CD4-positive, alpha-beta T cell (primary cell): Measurements from ENCODE around the gene PPP1R9B. TPM values are rescaled to one million over a fixed set of nuclear protein-coding genes. Genes with fewer than 3 reads are reported as not detected.

Source experiments
- ATAC-seq: fragments of 200-7000 bp; cut with Tn5 transposase; one replicate; pipeline ENCODE4 v1.10.0; 2022; ENCODE audit warnings: mild to moderate bottlenecking; ENCODE audit not compliant: poor library complexity
- CTCF ChIA-PET: fragments of 350-600 bp; sonication (Branson Sonifier 250); formaldehyde crosslinking; loops from one replicate; lab custom pipeline; 2021; ENCODE audit warnings: antibody characterized with exemption, inconsistent platforms; lab: Charles Lee
- POLR2A ChIA-PET: fragments of 350-600 bp; sonication (Branson Sonifier 250); formaldehyde crosslinking; loops from one replicate; lab custom pipeline; 2021; ENCODE audit warnings: antibody characterized with exemption, inconsistent platforms; lab: Charles Lee
- DNase-seq, 14 experiments: peaks; one replicate each; pipeline ENCODE4 v3.0.0-alpha.2; 2013 to 2020; ENCODE audit warnings: mixed read lengths in 2 of 14
- H3K27ac ChIP-seq, 2 donors: one replicate each; pipeline versions ENCODE4 v1.5.1 to v1.7.0; 2013; ENCODE audit warnings: low read length in 2 of 2, low read depth in 1 of 2, mild to moderate bottlenecking in 1 of 2
- H3K27me3 ChIP-seq, 2 experiments: 1 replicate in 1 of 2; 2 replicates in 1 of 2; pipeline versions ENCODE4 v1.6.1 to v1.7.0; 2013; ENCODE audit warnings: low read length in 2 of 2, control low read depth in 1 of 2, mild to moderate bottlenecking in 1 of 2, moderate library complexity in 1 of 2; ENCODE audit not compliant: insufficient read depth in 2 of 2, control insufficient read depth in 1 of 2
- H3K36me3 ChIP-seq: one replicate; pipeline ENCODE4 v1.6.1; 2013; ENCODE audit warnings: low read length, control low read depth; ENCODE audit not compliant: insufficient read depth
- H3K4me1 ChIP-seq: one replicate; pipeline ENCODE4 v1.6.1; 2013; ENCODE audit warnings: low read length, control low read depth; ENCODE audit not compliant: insufficient read depth
- H3K4me3 ChIP-seq: one replicate; pipeline ENCODE4 v1.5.1; 2013; ENCODE audit warnings: mild to moderate bottlenecking, low read length, moderate library complexity
- H3K9me3 ChIP-seq, 2 experiments: 1 replicate in 1 of 2; 2 replicates in 1 of 2; pipeline versions ENCODE4 v1.6.1 to v1.7.0; 2013; ENCODE audit warnings: low read length in 2 of 2, mild to moderate bottlenecking in 2 of 2, control low read depth in 1 of 2, moderate library complexity in 1 of 2; ENCODE audit not compliant: control insufficient read depth in 1 of 2, insufficient read depth in 1 of 2
- H3K27ac Mint-ChIP-seq: one replicate; pipeline ENCODE4 v1.8.0; 2020; ENCODE audit warnings: mixed read lengths
- H3K27me3 Mint-ChIP-seq: one replicate; pipeline ENCODE4 v1.8.0; 2021; ENCODE audit warnings: mixed read lengths
- H3K36me3 Mint-ChIP-seq: one replicate; pipeline ENCODE4 v1.8.0; 2021; ENCODE audit warnings: low read depth, mixed read lengths
- H3K4me1 Mint-ChIP-seq: one replicate; pipeline ENCODE4 v1.8.0; 2021; ENCODE audit warnings: low read depth, mixed read lengths
- H3K4me3 Mint-ChIP-seq: one replicate; pipeline ENCODE4 v1.8.0; 2020; ENCODE audit warnings: mild to moderate bottlenecking, mixed read lengths
- H3K9me3 Mint-ChIP-seq: one replicate; pipeline ENCODE4 v1.8.0; 2020; ENCODE audit warnings: mixed read lengths
- intact Hi-C, 2 experiments: fragments of 100-400 bp; cut with DNase I in 1 of 2; cut with micrococcal nuclease in 1 of 2; formaldehyde crosslinking; loops; one replicate each; pipeline versions ENCODE4 v1.15.1 to v1.9.0; 2023 to 2025; cut with DNase I, micrococcal nuclease
- total RNA-seq, 174 experiments: library from RNA in 2 of 174; stranded (reverse) in 2 of 174; gene quantifications; one replicate each; pipeline ENCODE4 v1.2.3 and lab custom pipeline; 2021 to 2026
- TF ChIP-seq, protein P1 (sequence below): fragments of 200-600 bp; IDR thresholded peaks from one replicate; pipeline ENCODE4 v1.8.0; 2022; ENCODE audit warnings: antibody characterized with exemption, mild to moderate bottlenecking

PPP1R9B gene
- total RNA-seq, 2 experiments from 2014 or later = 53.4 to 55.7 TPM

DNA sequence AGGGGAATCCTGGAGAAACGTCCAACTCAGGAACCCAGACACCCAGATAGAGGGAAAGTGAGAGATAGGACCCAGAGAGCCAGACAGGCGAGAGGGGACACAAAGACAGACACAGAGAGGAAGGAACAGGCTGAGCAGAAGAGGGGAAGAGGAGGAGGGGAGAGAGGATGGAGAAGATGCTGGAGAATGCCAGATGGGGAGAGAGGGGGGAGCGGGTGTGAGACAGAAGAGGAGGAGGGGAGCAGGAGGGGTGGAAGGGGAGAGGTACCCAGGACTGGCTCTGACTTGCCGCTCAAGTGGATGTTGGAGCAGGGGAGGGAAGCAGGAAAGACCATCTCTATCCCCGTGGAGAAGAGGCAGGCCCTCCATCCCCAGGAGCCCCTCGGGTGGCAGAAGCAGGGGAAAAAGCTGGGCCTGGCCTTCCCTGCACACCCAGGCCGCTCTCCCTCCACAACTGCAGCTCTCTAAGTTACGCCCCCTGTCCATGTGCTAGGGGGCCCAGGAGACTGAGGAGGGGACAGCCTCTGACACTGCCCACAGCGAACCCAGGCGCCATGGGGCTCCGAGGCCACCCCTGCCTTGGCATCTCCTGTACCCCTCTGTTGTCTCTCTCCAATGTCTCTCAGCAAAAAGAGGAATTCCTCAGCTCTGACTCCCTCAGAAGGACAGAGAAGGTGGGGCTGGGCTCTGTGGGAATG, 4.8 kb downstream of the PPP1R9B start:
- H3K27ac Mint-ChIP-seq = peak overlapping the region; percentile 85
- ChIA-PET CTCF (interaction anchor here (1.4 to 2.3 kb wide), 4 partner anchors 15 to 51 kb away, joined by 4 to 6 read pairs (median 5); no protein-coding TSS in a partner anchor), POLR2A (interaction anchor here (1.1 to 1.4 kb wide), 2 partner anchors 14 to 16 kb away, joined by 3 read pairs; no protein-coding TSS in a partner anchor)
- peaks cover 86% of the 10 kb centered on the region for H3K4me1 ChIP-seq
- peak overlapping the region; percentile 86 for H3K4me3 ChIP-seq
- peaks cover 0 to 3% of the 10 kb centered on the region in 2 experiments for H3K9me3 ChIP-seq
- no peaks in the 10 kb centered on the region for H3K27me3 ChIP-seq
- no peaks in the 10 kb centered on the region for H3K27me3 Mint-ChIP-seq
- H3K4me3 Mint-ChIP-seq = peak overlapping the region; percentile 80
- H3K27ac ChIP-seq = peak overlapping the region in 1 of 2 donors; percentile 44
- H3K9me3 Mint-ChIP-seq = no peaks in the 10 kb centered on the region
- peaks cover 54% of the 10 kb centered on the region for H3K36me3 ChIP-seq
- intact Hi-C loops = no loop called here
- H3K4me1 Mint-ChIP-seq = peaks cover 76% of the 10 kb centered on the region
- H3K36me3 Mint-ChIP-seq = peaks cover 70% of the 10 kb centered on the region
- TF ChIP-seq, protein P1, sequence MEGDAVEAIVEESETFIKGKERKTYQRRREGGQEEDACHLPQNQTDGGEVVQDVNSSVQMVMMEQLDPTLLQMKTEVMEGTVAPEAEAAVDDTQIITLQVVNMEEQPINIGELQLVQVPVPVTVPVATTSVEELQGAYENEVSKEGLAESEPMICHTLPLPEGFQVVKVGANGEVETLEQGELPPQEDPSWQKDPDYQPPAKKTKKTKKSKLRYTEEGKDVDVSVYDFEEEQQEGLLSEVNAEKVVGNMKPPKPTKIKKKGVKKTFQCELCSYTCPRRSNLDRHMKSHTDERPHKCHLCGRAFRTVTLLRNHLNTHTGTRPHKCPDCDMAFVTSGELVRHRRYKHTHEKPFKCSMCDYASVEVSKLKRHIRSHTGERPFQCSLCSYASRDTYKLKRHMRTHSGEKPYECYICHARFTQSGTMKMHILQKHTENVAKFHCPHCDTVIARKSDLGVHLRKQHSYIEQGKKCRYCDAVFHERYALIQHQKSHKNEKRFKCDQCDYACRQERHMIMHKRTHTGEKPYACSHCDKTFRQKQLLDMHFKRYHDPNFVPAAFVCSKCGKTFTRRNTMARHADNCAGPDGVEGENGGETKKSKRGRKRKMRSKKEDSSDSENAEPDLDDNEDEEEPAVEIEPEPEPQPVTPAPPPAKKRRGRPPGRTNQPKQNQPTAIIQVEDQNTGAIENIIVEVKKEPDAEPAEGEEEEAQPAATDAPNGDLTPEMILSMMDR = no peak
- ATAC-seq (no peak), DNase-seq (no peak)

DNA sequence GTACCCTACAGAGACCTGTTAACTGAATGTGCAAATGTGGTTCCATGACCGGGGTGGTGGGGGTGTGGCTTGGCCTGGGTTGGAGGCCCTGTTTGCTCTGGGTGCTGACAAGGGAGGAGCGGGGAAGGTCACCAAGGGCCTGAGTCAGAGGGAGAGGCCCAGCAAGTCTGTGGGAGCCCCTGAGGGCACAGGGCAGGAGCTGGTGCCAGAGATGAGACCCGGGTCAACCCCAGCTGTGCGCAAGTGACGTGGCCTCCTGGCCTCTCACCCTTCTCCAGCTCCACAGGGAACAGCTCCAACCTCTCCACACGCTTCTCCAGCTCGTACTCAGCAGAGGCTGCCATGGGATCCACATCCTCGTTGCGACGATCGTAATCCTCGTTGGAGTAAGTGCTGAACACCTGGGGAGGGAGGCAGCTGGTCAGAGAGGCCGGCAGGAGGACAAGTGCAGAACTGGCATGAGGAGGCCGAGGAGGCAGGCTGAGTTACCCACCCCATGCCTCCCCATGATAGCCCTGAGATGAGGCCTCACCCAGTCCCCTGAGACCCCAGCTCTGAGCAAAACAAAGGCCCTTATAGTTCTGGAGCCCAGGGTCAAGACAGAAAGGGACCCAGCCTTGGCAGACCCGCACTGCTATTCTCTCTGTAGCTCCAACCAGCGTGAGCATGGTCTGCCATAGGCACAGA, 5.5 kb downstream of the PPP1R9B start:
- peaks cover 93% of the 10 kb centered on the region for H3K4me1 ChIP-seq
- peaks cover 77% of the 10 kb centered on the region for H3K36me3 Mint-ChIP-seq
- no peaks in the 10 kb centered on the region for H3K27me3 Mint-ChIP-seq
- peaks cover 61% of the 10 kb centered on the region for H3K36me3 ChIP-seq
- intact Hi-C loops = loop anchor here in 1 of 2 experiments (5.0 kb wide), 1 partner anchor 32 kb away; no protein-coding TSS in a partner anchor
- no peaks in the 10 kb centered on the region for H3K9me3 Mint-ChIP-seq
- DNase-seq (no peak), ATAC-seq (no peak)
- TF ChIP-seq, protein P1 = no peak
- peaks cover 83% of the 10 kb centered on the region for H3K4me1 Mint-ChIP-seq
- peak overlapping the region; percentile 85 for H3K27ac Mint-ChIP-seq
- peak overlapping the region; percentile 80 for H3K4me3 Mint-ChIP-seq
- H3K27me3 ChIP-seq = no peaks in the 10 kb centered on the region
- H3K4me3 ChIP-seq = no peak overlapping the region
- H3K27ac ChIP-seq = peak overlapping the region in 1 of 2 donors; percentile 44
- H3K9me3 ChIP-seq = peaks cover 0 to 3% of the 10 kb centered on the region in 2 experiments
- POLR2A ChIA-PET = no interaction called here
- CTCF ChIA-PET = interaction anchor here (1.6 to 2.3 kb wide), 2 partner anchors 16 to 17 kb away, joined by 4 to 5 read pairs; no protein-coding TSS in a partner anchor

DNA sequence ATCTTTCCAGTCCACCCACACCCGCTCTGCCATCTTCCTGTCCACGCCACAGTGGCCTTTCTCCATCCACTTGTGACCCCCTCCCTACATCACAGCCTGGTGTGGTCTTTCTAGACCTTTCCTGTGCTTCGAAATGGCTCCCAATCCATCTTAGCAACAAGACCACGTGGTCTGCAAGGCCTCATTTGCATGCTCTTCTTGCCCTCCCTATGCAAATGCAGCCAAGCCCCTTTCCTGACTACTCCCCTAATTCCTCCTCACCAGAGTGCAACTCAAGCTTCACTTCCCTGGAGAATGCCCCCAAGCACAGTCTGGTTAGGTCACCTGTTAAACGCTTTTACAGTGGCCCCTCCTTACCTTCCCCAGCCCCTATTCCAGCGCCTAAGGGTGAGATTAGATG, 6.1 kb downstream of the PPP1R9B start:
- peaks cover 66% of the 10 kb centered on the region for H3K36me3 ChIP-seq
- peaks cover 88% of the 10 kb centered on the region for H3K4me1 Mint-ChIP-seq
- H3K27ac Mint-ChIP-seq = peak overlapping the region; percentile 85
- ChIA-PET POLR2A (no interaction called here), CTCF (no interaction called here)
- H3K9me3 ChIP-seq = peaks cover 0 to 3% of the 10 kb centered on the region in 2 experiments
- H3K27me3 Mint-ChIP-seq = no peaks in the 10 kb centered on the region
- peaks cover 84% of the 10 kb centered on the region for H3K36me3 Mint-ChIP-seq
- DNase-seq (no peak), ATAC-seq (no peak)
- peak overlapping the region; percentile 22 for H3K4me3 Mint-ChIP-seq
- no peak overlapping the region for H3K4me3 ChIP-seq
- no peaks in the 10 kb centered on the region for H3K27me3 ChIP-seq
- no peak overlapping the region for H3K27ac ChIP-seq
- intact Hi-C loops = loop anchor here in 1 of 2 experiments (5.0 kb wide), 1 partner anchor 33 kb away; no protein-coding TSS in a partner anchor
- TF ChIP-seq, protein P1 = no peak
- no peaks in the 10 kb centered on the region for H3K9me3 Mint-ChIP-seq
- H3K4me1 ChIP-seq = peaks cover 97% of the 10 kb centered on the region
